Activated T-helper 17 cell treated with anti-CD3 and anti-CD28 coated beads, Interleukin-2, amount 50 U/mL, for 72 hours (primary cell): ENCODE measurements around the gene PTH2R. TPM values are rescaled to one million over a fixed set of nuclear protein-coding genes. Genes with fewer than 3 reads are reported as not detected.
"Not testable (repeated sequence)": the region's sequence is repeated elsewhere in the genome, so short reads cannot be mapped to it uniquely, and the experiment has no call there.

ENCODE experiments used
- ATAC-seq: fragments of 150-1000 bp; cut with Tn5 transposase; replicated peaks from 2 replicates; pipeline ENCODE4 v1.10.0; 2021; ENCODE audit warnings: mild to moderate bottlenecking, moderate library complexity
- H3K27ac Mint-ChIP-seq: one replicate; pipeline ENCODE4 v1.8.0; 2022; ENCODE audit warnings: mixed read lengths
- H3K27me3 Mint-ChIP-seq: one replicate; pipeline ENCODE4 v1.8.0; 2022; ENCODE audit warnings: mixed read lengths
- H3K36me3 Mint-ChIP-seq: one replicate; pipeline ENCODE4 v1.8.0; 2022; ENCODE audit warnings: low read depth, mild to moderate bottlenecking, mixed read lengths
- H3K4me1 Mint-ChIP-seq: one replicate; pipeline ENCODE4 v1.8.0; 2022; ENCODE audit warnings: mixed read lengths
- H3K4me3 Mint-ChIP-seq: one replicate; pipeline ENCODE4 v1.8.0; 2022; ENCODE audit warnings: mild to moderate bottlenecking, mixed read lengths
- H3K9me3 Mint-ChIP-seq: one replicate; pipeline ENCODE4 v1.8.0; 2022; ENCODE audit warnings: mixed read lengths
- total RNA-seq, 2 donors: library from RNA; stranded (reverse); gene quantifications; one replicate each; pipeline ENCODE4 v1.2.3, GENCODE V29; 2022

Gene PTH2R
- total RNA-seq, 2 donors from 2014 or later = 0.29 TPM; not detected in 1

GRCh38 chr2:208488686-208489564 is 82.3 kb downstream of the PTH2R start:
- Mint-ChIP-seq H3K4me3 (no peak overlapping the region), H3K9me3 (peaks cover 4% of the 10 kb centered on the region)

GRCh38 chr2:208489687-208490086 is 83.1 kb downstream of the PTH2R start:
- H3K4me3 Mint-ChIP-seq = no peak overlapping the region
- ATAC-seq = no peak
- H3K27ac Mint-ChIP-seq = no peak overlapping the region
- no peaks in the 10 kb centered on the region for H3K4me1 Mint-ChIP-seq
- H3K27me3 Mint-ChIP-seq = no peaks in the 10 kb centered on the region
- peaks cover 4% of the 10 kb centered on the region for H3K9me3 Mint-ChIP-seq
- H3K36me3 Mint-ChIP-seq = no peaks in the 10 kb centered on the region

More at GRCh38 chr2:208488686-208489564, 82.3 kb downstream of the PTH2R start:
- Mint-ChIP-seq H3K27me3 (no peaks in the 10 kb centered on the region), H3K36me3 (no peaks in the 10 kb centered on the region), H3K27ac (no peak overlapping the region), H3K4me1 (no peaks in the 10 kb centered on the region)
- ATAC-seq = no peak

- H3K27ac Mint-ChIP-seq = no peak overlapping the region
- H3K36me3 Mint-ChIP-seq = no peaks in the 10 kb centered on the region
- H3K27me3 Mint-ChIP-seq = no peaks in the 10 kb centered on the region
- no peaks in the 10 kb centered on the region for H3K4me1 Mint-ChIP-seq
- H3K9me3 Mint-ChIP-seq = peaks cover 4% of the 10 kb centered on the region
- no peak overlapping the region for H3K4me3 Mint-ChIP-seq
- no peak for ATAC-seq
Observed at GRCh38 chr2:208490492-208490891, 83.9 kb downstream of the PTH2R start.

- Mint-ChIP-seq H3K4me1 (no peaks in the 10 kb centered on the region), H3K27me3 (no peaks in the 10 kb centered on the region), H3K27ac (no peak overlapping the region), H3K4me3 (no peak overlapping the region), H3K36me3 (no peaks in the 10 kb centered on the region), H3K9me3 (peaks cover 4% of the 10 kb centered on the region)
- no peak for ATAC-seq
Observed at GRCh38 chr2:208491641-208492040, 85.0 kb downstream of the PTH2R start.

- H3K4me3 Mint-ChIP-seq = no peak overlapping the region
- no peaks in the 10 kb centered on the region for H3K36me3 Mint-ChIP-seq
- no peaks in the 10 kb centered on the region for H3K27me3 Mint-ChIP-seq
- peaks cover 2% of the 10 kb centered on the region for H3K9me3 Mint-ChIP-seq
- H3K27ac Mint-ChIP-seq = no peak overlapping the region
- ATAC-seq = no peak
- no peaks in the 10 kb centered on the region for H3K4me1 Mint-ChIP-seq
Observed at GRCh38 chr2:208492069-208492468, 85.5 kb downstream of the PTH2R start.

- H3K27ac Mint-ChIP-seq = no peak overlapping the region
- no peak for ATAC-seq
Observed at GRCh38 chr2:208493186-208493585, 86.6 kb downstream of the PTH2R start.

GRCh38 chr2:208496129-208496528 is 89.5 kb downstream of the PTH2R start:
- no peak for ATAC-seq
- no peak overlapping the region for H3K4me3 Mint-ChIP-seq
- H3K4me1 Mint-ChIP-seq = no peaks in the 10 kb centered on the region
- no peaks in the 10 kb centered on the region for H3K9me3 Mint-ChIP-seq
- no peaks in the 10 kb centered on the region for H3K36me3 Mint-ChIP-seq
- no peaks in the 10 kb centered on the region for H3K27me3 Mint-ChIP-seq
- H3K27ac Mint-ChIP-seq = no peak overlapping the region

More at GRCh38 chr2:208493186-208493585, 86.6 kb downstream of the PTH2R start:
- Mint-ChIP-seq H3K27me3 (no peaks in the 10 kb centered on the region), H3K36me3 (no peaks in the 10 kb centered on the region), H3K4me3 (no peak overlapping the region), H3K9me3 (no peaks in the 10 kb centered on the region), H3K4me1 (no peaks in the 10 kb centered on the region)

GRCh38 chr2:208501206-208501605 is 94.6 kb downstream of the PTH2R start:
- H3K4me3 Mint-ChIP-seq = no peak overlapping the region
- no peaks in the 10 kb centered on the region for H3K9me3 Mint-ChIP-seq
- H3K27me3 Mint-ChIP-seq = no peaks in the 10 kb centered on the region
- no peaks in the 10 kb centered on the region for H3K36me3 Mint-ChIP-seq
- H3K4me1 Mint-ChIP-seq = no peaks in the 10 kb centered on the region
- no peak for ATAC-seq
- H3K27ac Mint-ChIP-seq = no peak overlapping the region

GRCh38 chr2:208502288-208502687 is 95.7 kb downstream of the PTH2R start:
- no peak for ATAC-seq
- H3K9me3 Mint-ChIP-seq = peaks cover 4% of the 10 kb centered on the region
- H3K36me3 Mint-ChIP-seq = no peaks in the 10 kb centered on the region
- no peak overlapping the region for H3K27ac Mint-ChIP-seq
- no peaks in the 10 kb centered on the region for H3K27me3 Mint-ChIP-seq
- H3K4me1 Mint-ChIP-seq = no peaks in the 10 kb centered on the region
- H3K4me3 Mint-ChIP-seq = no peak overlapping the region

- not testable (repeated sequence) for H3K4me3 Mint-ChIP-seq, H3K9me3 Mint-ChIP-seq, ATAC-seq, H3K27me3 Mint-ChIP-seq, H3K27ac Mint-ChIP-seq, H3K36me3 Mint-ChIP-seq, H3K4me1 Mint-ChIP-seq
Observed at GRCh38 chr2:208505365-208505764, 98.8 kb downstream of the PTH2R start.

GRCh38 chr2:208509586-208509985 is 103.0 kb downstream of the PTH2R start:
- Mint-ChIP-seq H3K9me3 (peaks cover 8% of the 10 kb centered on the region), H3K4me1 (no peaks in the 10 kb centered on the region), H3K4me3 (no peak overlapping the region), H3K27me3 (no peaks in the 10 kb centered on the region), H3K36me3 (no peaks in the 10 kb centered on the region), H3K27ac (no peak overlapping the region)
- ATAC-seq = no peak

GRCh38 chr2:208511016-208511415 is 104.4 kb downstream of the PTH2R start:
- no peak for ATAC-seq
- Mint-ChIP-seq H3K27ac (no peak overlapping the region), H3K4me3 (no peak overlapping the region), H3K9me3 (peaks cover 15% of the 10 kb centered on the region), H3K27me3 (no peaks in the 10 kb centered on the region), H3K4me1 (no peaks in the 10 kb centered on the region), H3K36me3 (no peaks in the 10 kb centered on the region)

GRCh38 chr2:208511573-208511972 is 105.0 kb downstream of the PTH2R start:
- no peak for ATAC-seq
- Mint-ChIP-seq H3K36me3 (no peaks in the 10 kb centered on the region), H3K4me3 (no peak overlapping the region), H3K27me3 (no peaks in the 10 kb centered on the region), H3K4me1 (no peaks in the 10 kb centered on the region), H3K27ac (no peak overlapping the region), H3K9me3 (peaks cover 13% of the 10 kb centered on the region)

GRCh38 chr2:208515099-208515498 is 108.5 kb downstream of the PTH2R start:
- Mint-ChIP-seq H3K27me3 (no peaks in the 10 kb centered on the region), H3K27ac (no peak overlapping the region), H3K4me3 (no peak overlapping the region), H3K4me1 (no peaks in the 10 kb centered on the region), H3K36me3 (no peaks in the 10 kb centered on the region), H3K9me3 (peaks cover 7% of the 10 kb centered on the region)
- ATAC-seq = no peak

GRCh38 chr2:208523069-208523468 is 116.5 kb downstream of the PTH2R start:
- not testable (repeated sequence) for H3K36me3 Mint-ChIP-seq, H3K27me3 Mint-ChIP-seq, ATAC-seq, H3K27ac Mint-ChIP-seq, H3K4me3 Mint-ChIP-seq, H3K4me1 Mint-ChIP-seq
- H3K9me3 Mint-ChIP-seq = peaks cover 12% of the 10 kb centered on the region
